CD4-positive, alpha-beta T cell treated with Interleukin-6 for 4 hours (primary cell): ENCODE data around the gene RBM46.

Experiments used
- DNase-seq: peaks from one replicate; pipeline ENCODE4 v3.0.0-alpha.2; 2020; ENCODE audit warnings: mixed read lengths

RBM46 gene, protein sequence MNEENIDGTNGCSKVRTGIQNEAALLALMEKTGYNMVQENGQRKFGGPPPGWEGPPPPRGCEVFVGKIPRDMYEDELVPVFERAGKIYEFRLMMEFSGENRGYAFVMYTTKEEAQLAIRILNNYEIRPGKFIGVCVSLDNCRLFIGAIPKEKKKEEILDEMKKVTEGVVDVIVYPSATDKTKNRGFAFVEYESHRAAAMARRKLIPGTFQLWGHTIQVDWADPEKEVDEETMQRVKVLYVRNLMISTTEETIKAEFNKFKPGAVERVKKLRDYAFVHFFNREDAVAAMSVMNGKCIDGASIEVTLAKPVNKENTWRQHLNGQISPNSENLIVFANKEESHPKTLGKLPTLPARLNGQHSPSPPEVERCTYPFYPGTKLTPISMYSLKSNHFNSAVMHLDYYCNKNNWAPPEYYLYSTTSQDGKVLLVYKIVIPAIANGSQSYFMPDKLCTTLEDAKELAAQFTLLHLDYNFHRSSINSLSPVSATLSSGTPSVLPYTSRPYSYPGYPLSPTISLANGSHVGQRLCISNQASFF

DNA sequence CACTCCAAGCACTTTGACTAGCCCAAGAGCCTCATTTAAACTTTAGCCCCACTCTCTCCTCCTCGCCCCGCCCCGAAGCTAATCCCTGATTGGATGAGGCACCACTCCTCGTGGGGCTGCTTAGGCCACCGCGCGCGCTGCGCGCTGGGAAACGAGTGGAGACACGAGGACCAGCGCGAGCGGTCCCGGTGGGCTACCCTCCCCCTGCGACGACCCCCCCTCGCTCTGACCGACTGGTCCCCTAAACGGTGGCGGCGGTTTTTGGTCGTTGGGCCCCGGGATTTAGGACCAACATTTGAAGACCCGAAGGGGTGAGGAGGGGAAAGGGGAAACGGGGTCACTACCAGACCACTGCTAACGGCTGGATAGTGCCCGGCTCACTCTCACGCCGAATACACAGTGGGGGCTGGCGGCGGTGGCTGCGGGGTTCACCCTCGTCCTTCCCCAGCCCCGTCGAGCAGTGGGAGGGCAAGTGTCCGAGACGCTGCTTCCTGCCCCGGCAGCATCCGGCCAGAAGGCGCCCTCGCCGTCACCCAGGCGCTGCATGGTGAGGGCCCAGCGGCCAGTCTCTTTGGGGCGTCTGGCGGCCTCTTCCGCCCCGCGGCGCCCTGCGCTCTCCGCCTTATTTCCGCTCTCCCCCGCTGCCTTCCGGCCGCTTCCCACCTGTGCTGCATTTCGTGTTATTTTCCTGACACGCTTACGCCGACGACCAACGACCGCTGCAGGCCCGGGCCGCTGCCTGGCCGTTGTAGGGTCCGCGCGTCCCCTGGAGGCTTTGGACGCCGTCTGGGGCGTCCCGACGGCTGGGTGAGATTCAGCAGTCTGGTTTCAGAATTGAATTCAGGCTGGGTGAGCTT, at the start of gene RBM46:
Gene RBM46 (plus strand): TSS at position 147 of the 857 bp plus-strand sequence. CDS start 15,481 bp downstream, outside the sequence.
- no peak for DNase-seq

- no peak for DNase-seq
These were observed 49.3 kb upstream of the RBM46 start for GRCh38 chr4:154731756-154732155.

DNA sequence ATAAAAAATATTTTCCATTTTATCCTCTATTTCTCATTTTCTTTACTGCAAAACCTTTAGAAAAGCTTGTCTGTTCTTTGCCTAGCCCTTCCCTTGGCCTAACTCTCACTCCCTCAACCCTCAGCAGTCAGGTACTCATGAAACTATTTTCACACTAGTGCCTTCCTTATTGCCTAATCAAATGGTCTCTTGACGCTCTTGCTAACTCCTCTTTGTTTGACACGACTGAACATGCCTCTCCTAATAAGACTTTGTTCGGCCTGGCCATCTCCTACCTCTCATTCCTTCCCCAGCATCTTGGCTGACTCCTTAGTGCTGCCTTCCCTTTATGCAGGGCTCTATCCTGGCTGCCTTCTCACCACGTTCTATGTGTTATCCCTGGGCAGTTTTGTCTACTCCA, 48.4 kb upstream of the RBM46 start:
- DNase-seq = no peak

DNA sequence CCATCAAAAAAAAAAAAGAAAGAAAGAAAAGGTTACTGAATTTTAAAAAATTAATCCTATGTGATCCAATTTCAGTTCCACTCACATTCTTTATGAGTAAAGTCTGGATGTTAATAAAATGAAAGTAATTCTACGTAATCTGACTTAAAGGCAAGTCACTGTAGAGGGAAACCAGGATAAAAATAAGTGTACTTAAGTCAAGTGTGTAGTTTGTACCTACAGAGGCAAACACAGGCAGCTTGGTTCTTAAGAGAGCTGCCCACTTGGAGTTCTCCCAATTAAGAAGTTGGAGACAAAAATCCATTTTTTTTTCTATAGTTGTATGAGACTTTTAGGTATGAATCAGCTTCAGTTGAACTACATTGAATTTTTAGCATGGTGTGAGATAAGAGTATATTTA, 44.3 kb upstream of the RBM46 start:
- no peak for DNase-seq

DNA sequence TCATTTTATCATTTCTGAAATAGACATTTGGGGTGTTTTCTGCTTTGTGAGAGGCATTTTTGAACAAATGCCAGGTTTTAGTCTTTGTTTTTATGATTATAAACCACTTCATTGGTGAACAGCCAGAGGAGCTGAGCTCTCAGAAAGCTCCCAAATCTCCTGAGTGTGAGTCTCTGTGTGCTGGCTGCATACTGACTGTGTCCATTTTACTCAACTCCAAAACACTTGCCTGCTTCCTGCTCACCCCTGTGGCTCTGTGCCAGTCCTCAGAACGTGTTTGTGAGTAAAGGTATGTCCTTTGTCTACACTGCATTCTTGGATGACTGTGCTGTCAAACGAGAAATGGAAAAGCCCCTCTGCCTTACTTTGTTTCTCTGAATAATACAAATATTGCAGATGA, 42.6 kb upstream of the RBM46 start:
- DNase-seq = no peak

DNA sequence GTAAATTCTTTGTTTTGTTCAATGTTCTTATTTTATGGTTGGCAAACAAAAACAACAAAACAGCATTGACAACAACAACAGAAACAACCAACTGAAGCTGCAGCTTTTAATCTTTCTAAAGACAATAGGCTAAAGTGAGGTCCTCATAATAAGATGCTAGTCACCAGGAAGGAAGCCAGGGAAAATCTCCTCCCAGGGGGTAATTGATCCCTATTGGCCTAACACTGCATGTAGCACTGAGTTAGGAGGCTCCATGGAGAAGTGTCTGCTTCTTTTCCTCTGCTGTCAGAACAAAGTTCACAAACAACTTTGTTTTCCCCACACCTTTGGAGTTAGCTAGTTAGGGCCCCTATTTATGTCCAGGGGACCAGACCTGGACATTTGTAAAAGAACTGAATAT, 42.0 kb upstream of the RBM46 start:
- no peak for DNase-seq

DNA sequence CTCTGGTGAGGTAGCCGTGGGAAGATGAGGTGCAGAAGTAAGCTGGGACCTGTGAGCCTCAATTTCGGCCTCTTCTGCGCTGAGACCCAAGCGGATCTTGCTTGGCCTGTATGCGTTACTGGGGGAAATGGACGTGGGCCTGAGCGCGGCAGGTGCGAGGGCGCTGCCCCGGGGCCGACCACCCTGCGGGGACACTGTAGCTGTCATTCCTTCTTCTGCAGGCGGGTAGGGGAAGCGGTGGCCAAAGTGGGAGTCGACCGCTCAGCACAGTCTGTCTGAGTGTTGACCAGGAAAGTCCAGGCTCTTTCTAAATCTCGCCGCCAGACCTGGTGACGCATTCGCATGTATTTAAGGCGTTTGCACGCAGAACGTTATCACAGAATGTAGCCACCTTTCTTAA, 40.6 kb upstream of the RBM46 start:
- no peak for DNase-seq

DNA sequence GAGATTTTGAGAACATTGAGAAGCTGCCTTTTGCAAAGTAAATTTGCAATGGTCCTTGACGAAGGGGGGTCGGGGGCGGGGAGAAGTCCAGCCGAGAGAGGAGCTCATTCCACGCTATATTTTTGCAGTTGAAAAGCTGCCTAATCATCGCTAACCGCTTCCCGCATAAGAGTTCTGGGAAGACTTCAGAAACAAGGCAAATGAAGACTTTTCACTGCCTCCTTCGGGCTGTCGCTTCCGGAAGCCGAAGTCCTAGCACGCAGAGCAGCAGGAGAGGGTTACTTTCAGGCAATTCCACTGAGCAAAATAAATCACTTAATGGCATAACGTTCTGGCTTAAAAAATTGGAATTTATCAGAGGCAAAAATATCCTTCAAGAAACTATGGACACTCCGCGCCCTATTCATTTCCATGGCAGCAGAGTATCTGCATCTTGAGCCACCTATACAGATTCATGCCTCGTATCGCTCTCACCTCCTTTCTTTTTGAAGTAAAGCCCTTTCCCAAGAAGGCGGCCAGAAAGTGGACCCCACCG, 39.9 kb upstream of the RBM46 start:
- DNase-seq = no peak

DNA sequence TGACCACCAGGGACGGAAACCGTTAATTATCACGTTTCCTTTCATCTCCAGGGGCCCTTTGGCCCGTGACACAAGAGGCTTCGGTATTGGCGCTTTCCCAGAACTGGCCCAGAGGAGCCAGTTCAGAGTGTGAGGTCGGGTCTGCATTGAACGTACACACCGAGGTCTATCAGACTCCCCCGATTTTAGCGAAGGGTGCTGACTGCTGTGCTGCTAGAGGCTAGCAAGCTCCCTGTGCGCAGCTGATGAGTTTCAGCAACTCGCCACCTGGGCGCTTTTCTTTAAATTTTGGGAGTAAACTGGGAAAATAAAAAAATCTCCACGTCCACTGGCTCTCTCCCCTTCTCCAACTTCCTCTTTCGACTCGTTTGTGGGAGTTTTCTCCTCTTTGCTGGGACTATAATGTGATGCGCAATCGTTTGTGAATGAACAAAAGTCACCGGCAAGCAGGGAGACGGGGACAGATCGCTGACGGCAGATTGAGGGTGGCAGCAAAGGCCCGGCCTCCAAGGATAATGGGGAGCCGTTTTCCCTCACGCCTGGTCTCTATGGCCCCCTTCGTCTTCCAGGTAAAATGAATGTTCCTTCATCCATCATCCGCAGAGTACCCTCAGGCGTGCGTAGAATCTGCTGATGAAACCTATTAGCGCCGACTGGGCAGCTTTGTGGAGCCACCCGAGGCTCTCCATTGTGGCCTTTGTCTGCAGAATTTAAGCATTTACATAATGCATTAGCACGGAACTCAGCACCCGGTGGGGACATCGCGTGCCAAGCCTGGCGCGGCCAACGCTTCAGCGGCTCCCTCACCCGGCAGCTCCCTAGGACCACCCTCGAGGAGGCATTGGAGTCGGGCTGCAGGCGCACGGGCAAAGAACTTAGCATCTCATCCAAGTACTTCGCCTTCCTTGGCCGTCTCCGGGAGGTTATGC, 38.9 kb upstream of the RBM46 start:
- DNase-seq = no peak

GRCh38 chr4:154743683-154744340, 37.3 kb upstream of the RBM46 start, which contains the start of gene LRAT:
Gene LRAT, plus strand, starts transcription at chr4:154744000. Its CDS starts 327 bp downstream, at chr4:154744327.
- peak; percentile 38 for DNase-seq

DNA sequence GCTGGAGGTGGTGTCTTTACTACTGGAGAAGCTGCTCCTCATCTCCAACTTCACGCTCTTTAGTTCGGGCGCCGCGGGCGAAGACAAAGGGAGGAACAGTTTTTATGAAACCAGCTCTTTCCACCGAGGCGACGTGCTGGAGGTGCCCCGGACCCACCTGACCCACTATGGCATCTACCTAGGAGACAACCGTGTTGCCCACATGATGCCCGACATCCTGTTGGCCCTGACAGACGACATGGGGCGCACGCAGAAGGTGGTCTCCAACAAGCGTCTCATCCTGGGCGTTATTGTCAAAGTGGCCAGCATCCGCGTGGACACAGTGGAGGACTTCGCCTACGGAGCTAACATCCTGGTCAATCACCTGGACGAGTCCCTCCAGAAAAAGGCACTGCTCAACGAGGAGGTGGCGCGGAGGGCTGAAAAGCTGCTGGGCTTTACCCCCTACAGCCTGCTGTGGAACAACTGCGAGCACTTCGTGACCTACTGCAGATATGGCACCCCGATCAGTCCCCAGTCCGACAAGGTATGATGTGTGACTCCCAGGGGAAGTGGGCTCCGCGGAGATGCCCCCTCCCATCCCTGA, 36.6 kb upstream of the RBM46 start:
- no peak for DNase-seq

DNA sequence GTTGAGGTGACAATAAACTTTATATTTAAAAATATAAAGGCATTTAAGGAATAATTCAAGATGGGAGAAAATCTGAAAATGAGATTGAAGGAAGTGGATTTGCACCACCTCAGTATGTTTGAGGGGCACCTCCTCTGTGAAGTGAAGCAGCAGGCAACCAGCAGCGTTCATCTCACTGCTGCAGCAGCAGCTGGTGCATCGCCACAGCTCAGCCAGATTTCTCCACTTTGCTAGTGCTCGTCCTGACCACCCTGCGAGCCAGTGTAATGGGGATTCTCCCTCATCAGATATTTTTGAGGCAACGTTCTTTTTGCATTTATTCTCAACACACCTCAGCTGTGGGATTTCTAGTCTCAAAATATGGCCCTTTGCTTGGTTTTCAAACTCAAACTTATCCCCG, 23.4 kb upstream of the RBM46 start:
- no peak for DNase-seq

DNA sequence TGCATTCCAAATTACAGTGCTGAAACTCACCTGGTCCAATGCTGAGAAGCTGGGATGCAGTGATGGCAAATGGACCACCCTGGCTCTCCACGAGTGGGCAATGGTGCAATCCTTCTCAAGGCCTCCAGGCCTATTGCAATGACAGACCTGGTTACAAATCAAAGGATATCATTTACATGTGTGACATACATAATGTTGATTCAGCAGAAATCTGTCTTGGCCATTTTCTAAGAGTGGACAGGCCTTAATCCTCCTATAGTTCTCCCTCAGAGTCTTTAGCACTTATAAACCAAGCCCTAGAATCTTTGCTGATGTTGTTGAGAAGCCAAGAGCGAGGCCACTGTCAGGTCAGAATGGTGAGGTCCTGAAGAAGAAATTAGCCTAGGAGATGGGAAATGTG, 20.2 kb upstream of the RBM46 start:
- DNase-seq = no peak

DNA sequence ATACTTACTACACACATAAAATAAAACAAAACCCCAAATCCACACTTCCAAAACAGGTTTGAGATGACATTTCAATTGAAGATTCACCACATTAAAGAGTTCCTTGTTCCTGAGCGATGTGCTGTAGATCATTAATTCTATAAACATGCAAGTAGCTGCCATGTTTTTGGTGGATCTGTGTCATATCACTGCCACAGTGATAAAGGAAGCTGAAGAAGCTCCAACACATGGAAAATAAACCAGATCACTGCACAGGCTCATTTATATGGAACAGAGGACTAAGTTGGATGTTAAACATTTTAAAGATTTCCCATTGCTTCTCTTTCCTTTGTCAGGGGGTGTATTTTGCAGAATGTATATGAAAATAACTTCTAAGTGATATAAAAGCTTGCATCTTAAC, 2.8 kb upstream of the RBM46 start:
- DNase-seq = no peak

GRCh38 chr4:154779362-154779947, 1.6 kb upstream of the RBM46 start:
- DNase-seq = no peak

- no peak for DNase-seq
These were observed 866 bp downstream of the RBM46 start for GRCh38 chr4:154781983-154782293.

- DNase-seq = no peak
These were observed 26.1 kb downstream of the RBM46 start for GRCh38 chr4:154807042-154807630.

DNA sequence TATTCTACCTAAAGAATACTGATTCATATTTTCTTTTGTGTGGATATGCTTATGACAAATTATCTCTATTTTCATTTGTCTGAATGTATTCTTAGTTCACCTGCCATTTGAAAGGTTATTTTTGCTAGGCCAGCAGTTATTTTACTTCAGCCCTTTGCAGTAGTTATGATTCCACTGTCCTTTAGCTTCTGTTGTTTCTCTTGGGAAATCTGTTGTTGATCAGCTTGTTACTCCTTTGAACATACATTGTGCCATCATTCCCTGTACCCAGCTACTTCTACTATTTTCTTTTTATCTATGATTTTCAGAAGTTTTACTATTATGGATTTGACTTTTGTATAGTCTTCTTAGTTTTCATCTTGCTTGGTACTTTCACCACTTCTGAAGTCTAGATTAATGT, 37.2 kb downstream of the RBM46 start:
- no peak for DNase-seq

DNA sequence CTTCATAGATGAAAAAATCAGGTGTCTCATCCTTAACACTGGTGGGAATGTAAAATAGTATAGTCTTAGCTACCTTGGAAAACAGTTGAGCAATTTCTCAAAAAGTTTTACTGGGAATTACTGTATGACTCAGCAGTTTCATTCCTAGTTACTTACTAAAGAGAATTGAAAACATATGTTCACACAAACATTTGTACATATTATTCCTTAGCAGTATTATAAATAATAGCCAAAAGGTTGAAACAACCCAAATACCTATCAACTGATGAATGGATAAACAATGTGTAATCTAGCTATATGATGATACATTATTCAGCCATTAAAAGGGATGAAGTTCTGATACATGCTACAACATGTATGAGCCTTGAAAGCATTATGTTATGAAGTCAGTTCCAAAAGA, 41.7 kb downstream of the RBM46 start:
- no peak for DNase-seq

DNA sequence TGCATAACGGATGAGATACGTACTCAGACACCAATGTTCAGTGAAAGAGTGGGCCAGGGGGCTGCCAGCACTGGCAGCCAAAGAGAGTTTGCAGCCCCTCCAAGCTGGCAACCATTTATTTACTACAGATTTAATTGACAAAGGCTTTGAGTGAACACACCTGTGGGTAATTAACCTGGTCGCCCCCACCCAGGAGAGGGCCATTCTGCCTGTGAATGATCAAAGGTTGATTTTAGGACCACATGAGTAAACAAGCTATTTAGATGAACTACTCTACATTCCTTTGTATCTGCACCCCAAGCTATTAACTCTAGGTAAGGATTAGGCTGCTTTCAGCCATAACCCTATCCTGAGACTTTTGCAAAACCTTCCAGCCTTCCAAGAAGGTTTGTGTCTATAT, 55.0 kb downstream of the RBM46 start:
- no peak for DNase-seq

GRCh38 chr4:154836513-154836912, 55.4 kb downstream of the RBM46 start:
- DNase-seq = no peak
